Smooth muscle cell (in vitro differentiated cells): ENCODE measurements around the gene SLIRP. TPM values are rescaled to one million over a fixed set of nuclear protein-coding genes. Genes with fewer than 3 reads are reported as not detected.

Experiments
- DNase-seq: peaks from one replicate; lab custom pipeline; 2025; ENCODE audit not compliant: unreplicated experiment; lab: John Stamatoyannopoulos, UW
- H2AFZ ChIP-seq: fragments of 200-600 bp; sonication (generic); 2 replicates; pipeline ENCODE4 v1.6.0; 2016; ENCODE audit warnings: antibody characterized with exemption, low read depth, mild to moderate bottlenecking
- H3F3A ChIP-seq: fragments of 200-600 bp; sonication (generic); 2 replicates; pipeline ENCODE4 v1.6.0; 2017; ENCODE audit warnings: antibody characterized with exemption, low read depth
- H3K27ac ChIP-seq: fragments of 200-600 bp; sonication (generic); 2 replicates; pipeline ENCODE4 v1.5.1; 2016; ENCODE audit warnings: low read depth, mild to moderate bottlenecking
- H3K27me3 ChIP-seq: fragments of 200-600 bp; sonication (generic); 2 replicates; pipeline ENCODE4 v1.6.1; 2016; ENCODE audit warnings: low read depth, mild to moderate bottlenecking
- H3K36me3 ChIP-seq: fragments of 200-600 bp; sonication (generic); 2 replicates; pipeline ENCODE4 v1.5.1; 2016; ENCODE audit warnings: low read depth
- H3K4me1 ChIP-seq: fragments of 200-600 bp; sonication (generic); 2 replicates; pipeline ENCODE4 v1.5.1; 2016; ENCODE audit warnings: low read depth
- H3K4me2 ChIP-seq: fragments of 200-600 bp; sonication (generic); 2 replicates; pipeline ENCODE4 v1.6.0; 2016; ENCODE audit warnings: mild to moderate bottlenecking
- H3K4me3 ChIP-seq: fragments of 200-600 bp; sonication (generic); 2 replicates; pipeline ENCODE4 v1.5.1; 2016; ENCODE audit warnings: mild to moderate bottlenecking
- H3K79me2 ChIP-seq: fragments of 200-600 bp; sonication (generic); 2 replicates; pipeline ENCODE4 v1.6.0; 2016; ENCODE audit warnings: low read depth, mild to moderate bottlenecking
- H3K9ac ChIP-seq: fragments of 200-600 bp; sonication (generic); 2 replicates; pipeline ENCODE4 v1.6.0; 2016; ENCODE audit warnings: low read depth
- H3K9me3 ChIP-seq: fragments of 200-600 bp; sonication (generic); replicated peaks from 2 replicates; pipeline ENCODE4 v1.5.1; 2016; ENCODE audit warnings: low read depth
- H4K20me1 ChIP-seq: fragments of 200-600 bp; sonication (generic); 2 replicates; pipeline ENCODE4 v1.6.0; 2016; ENCODE audit warnings: low read depth
- WGBS: methylation state at CpG from one replicate; pipeline ENCODE4 v1.1.7; 2016; ENCODE audit warnings: low lambda C conversion rate; 5-methylcytosine and 5-hydroxymethylcytosine counted together
- polyA plus RNA-seq: library from polyadenylated mRNA; unstranded; fragments of >200 nt; fragmentation: Nextera tagmentation; extraction: Ambion mirVana; gene quantifications from 2 replicates; pipeline ENCODE4 v1.2.1, GENCODE V29; 2016
- total RNA-seq: library from RNA; depleted of rRNA; stranded (reverse); fragments of >200 nt; gene quantifications from 2 replicates; pipeline ENCODE4 v1.2.3, GENCODE V29; 2014
- TF ChIP-seq, protein P1 (sequence below): fragments of 200-600 bp; sonication (generic); IDR thresholded peaks from 2 replicates; pipeline ENCODE4 v1.5.1; 2017; ENCODE audit warnings: borderline replicate concordance, mild to moderate bottlenecking, antibody characterized with exemption; ENCODE audit not compliant: insufficient read depth, poor library complexity, severe bottlenecking

Gene SLIRP
- total and polyA plus RNA-seq, 2 experiments from 2014 or later = 577 to 735 TPM

DNA sequence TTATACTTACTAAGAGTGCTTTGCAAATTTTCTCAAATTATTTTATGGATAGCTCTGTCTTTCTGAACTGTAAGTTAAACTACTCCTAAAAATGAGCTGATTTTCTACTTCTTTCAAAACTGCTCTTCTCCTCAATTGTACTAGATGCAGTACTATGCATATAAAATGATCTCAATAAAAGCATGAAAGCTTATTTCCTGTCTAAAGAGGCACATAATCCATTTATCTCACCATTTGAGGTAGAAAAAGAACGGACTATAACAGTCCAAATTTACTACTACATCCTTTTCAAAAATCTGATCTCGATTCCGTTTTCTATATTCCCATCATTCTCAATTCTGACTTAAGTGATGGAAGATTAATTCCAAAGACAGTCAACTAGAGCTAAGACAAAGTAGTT is 14.4 kb downstream of the SLIRP start:
- no peaks in the 10 kb centered on the region for H3K27me3 ChIP-seq
- no peaks in the 10 kb centered on the region for H3K79me2 ChIP-seq
- no peaks in the 10 kb centered on the region for H3K4me1 ChIP-seq
- no peak overlapping the region for H2AFZ ChIP-seq
- TF ChIP-seq, protein P1, sequence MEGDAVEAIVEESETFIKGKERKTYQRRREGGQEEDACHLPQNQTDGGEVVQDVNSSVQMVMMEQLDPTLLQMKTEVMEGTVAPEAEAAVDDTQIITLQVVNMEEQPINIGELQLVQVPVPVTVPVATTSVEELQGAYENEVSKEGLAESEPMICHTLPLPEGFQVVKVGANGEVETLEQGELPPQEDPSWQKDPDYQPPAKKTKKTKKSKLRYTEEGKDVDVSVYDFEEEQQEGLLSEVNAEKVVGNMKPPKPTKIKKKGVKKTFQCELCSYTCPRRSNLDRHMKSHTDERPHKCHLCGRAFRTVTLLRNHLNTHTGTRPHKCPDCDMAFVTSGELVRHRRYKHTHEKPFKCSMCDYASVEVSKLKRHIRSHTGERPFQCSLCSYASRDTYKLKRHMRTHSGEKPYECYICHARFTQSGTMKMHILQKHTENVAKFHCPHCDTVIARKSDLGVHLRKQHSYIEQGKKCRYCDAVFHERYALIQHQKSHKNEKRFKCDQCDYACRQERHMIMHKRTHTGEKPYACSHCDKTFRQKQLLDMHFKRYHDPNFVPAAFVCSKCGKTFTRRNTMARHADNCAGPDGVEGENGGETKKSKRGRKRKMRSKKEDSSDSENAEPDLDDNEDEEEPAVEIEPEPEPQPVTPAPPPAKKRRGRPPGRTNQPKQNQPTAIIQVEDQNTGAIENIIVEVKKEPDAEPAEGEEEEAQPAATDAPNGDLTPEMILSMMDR = no peak
- WGBS = 95% methylated on average over 3 of the region's 3 CpGs
- no peak overlapping the region for H3K9ac ChIP-seq
- H3F3A ChIP-seq = no peaks in the 10 kb centered on the region
- no peak overlapping the region for H3K4me3 ChIP-seq
- peaks cover 47% of the 10 kb centered on the region for H3K36me3 ChIP-seq
- no peak for DNase-seq
- H3K27ac ChIP-seq = no peak overlapping the region
- peaks cover 13% of the 10 kb centered on the region for H4K20me1 ChIP-seq
- no peaks in the 10 kb centered on the region for H3K9me3 ChIP-seq
- no peak overlapping the region for H3K4me2 ChIP-seq

DNA sequence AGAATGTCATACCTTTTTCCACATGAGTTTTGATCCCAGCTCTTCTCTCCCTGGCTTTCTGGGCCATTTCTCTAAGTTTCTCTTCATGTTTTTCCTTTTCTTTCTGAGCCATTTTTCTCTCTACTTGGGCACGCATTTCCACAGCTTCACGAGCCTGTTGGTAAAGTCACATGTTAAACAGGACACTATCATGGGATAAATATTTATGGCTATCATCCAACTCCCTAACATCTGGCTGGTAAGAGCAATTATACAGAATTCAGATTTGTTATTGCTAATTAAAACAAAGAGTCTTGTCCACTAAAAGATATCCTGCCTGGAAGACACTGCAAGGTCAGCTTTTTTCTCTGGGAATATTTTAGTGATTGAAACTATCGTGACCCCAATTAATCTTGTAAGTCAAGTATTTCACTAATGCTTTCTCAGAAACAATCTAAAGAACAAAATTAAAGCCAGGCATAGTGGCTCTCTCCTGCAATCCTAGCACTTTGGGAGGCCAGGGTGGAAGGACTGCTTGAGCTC is 23.1 kb downstream of the SLIRP start:
- WGBS = 92% methylated on average over 3 of the region's 3 CpGs
- Histone ChIP-seq H3K4me1 (no peaks in the 10 kb centered on the region), H3K79me2 (peaks cover 9% of the 10 kb centered on the region), H4K20me1 (peaks cover 15% of the 10 kb centered on the region), H3K9ac (no peak overlapping the region), H3F3A (no peaks in the 10 kb centered on the region), H3K4me3 (no peak overlapping the region), H3K36me3 (peaks cover 59% of the 10 kb centered on the region), H3K27me3 (no peaks in the 10 kb centered on the region), H3K4me2 (no peak overlapping the region), H3K9me3 (no peaks in the 10 kb centered on the region), H2AFZ (no peak overlapping the region), H3K27ac (no peak overlapping the region)
- no peak for DNase-seq
- TF ChIP-seq, protein P1 = no peak

DNA sequence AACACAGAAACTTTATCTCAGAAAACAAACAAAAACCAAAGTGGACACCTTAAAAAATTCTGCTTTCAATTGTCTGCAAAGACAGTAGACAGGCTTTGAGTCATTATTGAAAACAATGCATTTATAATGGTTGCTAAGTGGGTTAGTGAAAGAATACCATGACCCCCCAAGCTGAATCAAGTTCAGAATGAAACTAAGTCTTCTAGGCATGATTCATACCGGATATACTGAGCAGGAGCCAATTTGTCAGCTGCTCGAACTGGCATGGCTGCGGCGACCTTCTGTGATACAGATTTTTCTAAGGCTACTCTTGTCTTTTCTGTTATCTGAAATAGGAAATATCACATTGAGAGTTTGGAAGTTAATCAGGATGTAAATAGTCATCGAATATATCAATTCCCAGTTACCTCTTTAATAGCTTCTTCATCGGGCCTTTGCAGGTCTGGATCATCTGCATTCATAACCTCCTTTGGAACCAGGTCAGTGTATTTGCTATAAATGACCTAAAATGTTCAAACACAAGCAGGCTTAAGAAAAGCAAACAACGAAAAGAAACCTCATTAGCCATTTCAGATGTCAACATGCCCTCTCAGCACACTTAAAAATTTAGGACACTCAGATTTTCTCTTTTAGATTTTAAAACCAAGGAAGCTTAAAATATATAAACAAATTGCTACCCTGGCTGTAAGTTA is 30.8 kb downstream of the SLIRP start:
- Histone ChIP-seq H3K27me3 (no peaks in the 10 kb centered on the region), H3K27ac (no peak overlapping the region), H3K9ac (no peak overlapping the region), H3K36me3 (peaks cover 33% of the 10 kb centered on the region), H3K79me2 (peaks cover 29% of the 10 kb centered on the region), H3K4me1 (no peaks in the 10 kb centered on the region), H3K9me3 (no peaks in the 10 kb centered on the region), H3K4me2 (no peak overlapping the region), H4K20me1 (peaks cover 41% of the 10 kb centered on the region), H3K4me3 (no peak overlapping the region), H2AFZ (no peak overlapping the region), H3F3A (no peaks in the 10 kb centered on the region)
- 95% methylated on average over 7 of the region's 7 CpGs for WGBS
- TF ChIP-seq, protein P1 = no peak
- no peak for DNase-seq

DNA sequence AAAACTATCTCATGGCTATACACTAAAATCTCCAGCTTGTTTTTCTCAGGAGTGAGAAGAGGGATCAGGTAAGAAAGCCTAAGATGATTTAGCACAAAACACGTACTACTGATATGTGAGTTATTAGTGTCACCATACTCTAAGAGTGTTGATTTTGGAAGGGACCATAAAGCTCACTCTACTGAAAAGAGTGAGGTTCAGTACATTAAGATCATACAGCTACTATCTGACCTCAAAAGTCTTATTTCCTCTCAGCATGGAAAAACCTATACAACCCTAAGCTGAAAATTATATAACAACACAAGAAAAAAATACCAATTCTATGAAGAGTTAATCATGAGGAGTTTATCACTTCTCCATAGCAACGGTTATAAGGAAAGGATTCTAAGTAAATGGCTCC is 33.5 kb downstream of the SLIRP start:
- Histone ChIP-seq H3K4me3 (no peak overlapping the region), H4K20me1 (peaks cover 63% of the 10 kb centered on the region), H3F3A (no peaks in the 10 kb centered on the region), H3K27ac (no peak overlapping the region), H3K4me1 (no peaks in the 10 kb centered on the region), H3K27me3 (no peaks in the 10 kb centered on the region), H3K36me3 (peaks cover 11% of the 10 kb centered on the region), H3K9ac (no peak overlapping the region), H2AFZ (no peak overlapping the region), H3K9me3 (no peaks in the 10 kb centered on the region), H3K79me2 (peaks cover 30% of the 10 kb centered on the region), H3K4me2 (no peak overlapping the region)
- 95% methylated on average over 2 of the region's 2 CpGs for WGBS
- no peak for DNase-seq
- TF ChIP-seq, protein P1 = no peak
